Right lobe of liver (tissue), 6 donors: ENCODE results near the gene PARP9. TPM values are rescaled to one million over a fixed set of nuclear protein-coding genes. Genes with fewer than 3 reads are reported as not detected.

Experiments used
- ATAC-seq, 4 donors: fragments of 200-7000 bp; cut with Tn5 transposase; one replicate each; pipeline ENCODE4 v1.9.1; 2020; ENCODE audit warnings: mild to moderate bottlenecking in 4 of 4, moderate library complexity in 4 of 4
- DNase-seq, 3 donors: peaks; one replicate each; pipeline ENCODE4 v3.0.0-alpha.2; 2020
- H3K27ac ChIP-seq, 3 donors: fragments of 200-600 bp; one replicate each; pipeline ENCODE4 v1.8.0; 2022
- H3K27me3 ChIP-seq, 2 donors: fragments of 200-600 bp; one replicate each; pipeline ENCODE4 v1.8.0; 2022
- H3K36me3 ChIP-seq, 4 donors: fragments of 200-600 bp; sonication (generic) in 1 of 4; one replicate each; pipeline versions ENCODE4 v1.5.1 to v1.8.0; 2017 to 2022; ENCODE audit warnings: control low read depth in 1 of 4
- H3K4me1 ChIP-seq, 4 donors: fragments of 200-600 bp; sonication (generic) in 1 of 4; one replicate each; pipeline versions ENCODE4 v1.5.1 to v1.8.0; 2017 to 2022; ENCODE audit warnings: control low read depth in 1 of 4
- H3K4me3 ChIP-seq, 3 donors: fragments of 200-600 bp; one replicate each; pipeline ENCODE4 v1.8.0; 2022
- H3K9me3 ChIP-seq, 4 donors: fragments of 200-600 bp; sonication (generic) in 1 of 4; one replicate each; pipeline versions ENCODE4 v1.5.1 to v1.8.0; 2017 to 2022; ENCODE audit warnings: control low read depth in 1 of 4
- CTCF ChIP-seq, 4 donors: fragments of 200-600 bp in 3 of 4; fragments of 450-650 bp in 1 of 4; IDR thresholded peaks; one replicate each; pipeline versions ENCODE4 v1.5.1 to v1.8.0; 2016 to 2022; ENCODE audit warnings: antibody characterized with exemption in 4 of 4, mild to moderate bottlenecking in 2 of 4
- POLR2A ChIP-seq: fragments of 450-650 bp; IDR thresholded peaks from one replicate; pipeline ENCODE4 v1.6.1; 2017; ENCODE audit warnings: antibody characterized with exemption, mild to moderate bottlenecking
- WGBS: methylation state at CpG from one replicate; pipeline ENCODE4 v1.1.6; 2018; ENCODE audit warnings: low coverage, low lambda C conversion rate; ENCODE audit not compliant: insufficient coverage; ENCODE audit errors: missing lambda C conversion rate; 5-methylcytosine and 5-hydroxymethylcytosine counted together
- intact Hi-C, 2 donors: fragments of 100-400 bp; cut with DNase I; formaldehyde crosslinking; loops; one replicate each; pipeline versions ENCODE4 v1.11.2 to v1.14.1; 2022
- total RNA-seq, 6 experiments: library from RNA; depleted of rRNA in 2 of 6; stranded (reverse); fragments of >200 nt in 2 of 6; fragmentation: NEBNext Ultra II Directional in 3 of 6; extraction: Animal tissue kit (Norgen Biotek cat#: 25700) in 3 of 6; gene quantifications; one replicate each; pipeline versions ENCODE4 v1.1.0 to v1.2.4, GENCODE V29; 2016 to 2023
- donor health status: DM: no; HTN: yes; CAD: no.
- donor health status: DM: no; HTN: no; CAD: no.
- donor health status: DM: no; HTN: no; CAD: no.
- donor health status: DM: no; HTN: yes; CAD: no.
- donor health status: DM: no; HTN: yes; CAD: no.

Gene PARP9
- total RNA-seq, 6 experiments from 2014 or later, result 35.5 to 64.7 (median 42.5) TPM

- no peak overlapping the region for H3K27ac ChIP-seq
- DNase-seq (no peak), ATAC-seq (no peak)
- H3K4me1 ChIP-seq, result no peaks in the 10 kb centered on the region
- TF ChIP-seq CTCF (IDR thresholded peaks at IDR 0.05) (no peak), POLR2A (no peak)
- intact Hi-C loops, result no loop called here
- H3K27me3 ChIP-seq, result no peaks in the 10 kb centered on the region
- peaks cover 0 to 24% (median 5%) of the 10 kb centered on the region in 4 donors for H3K36me3 ChIP-seq
- no peaks in the 10 kb centered on the region for H3K9me3 ChIP-seq
- no peak overlapping the region for H3K4me3 ChIP-seq
- 75% methylated on average over 2 of the region's 2 CpGs for WGBS
These were observed 67.6 kb downstream of the PARP9 start for GRCh38 chr3:122496508-122496907.

- WGBS, result 78% methylated on average over 3 of the region's 3 CpGs
- no peak for TF ChIP-seq CTCF (IDR thresholded peaks at IDR 0.05)
- no peak overlapping the region for H3K4me3 ChIP-seq
- H3K4me1 ChIP-seq, result peaks cover 0 to 5% (median 0%) of the 10 kb centered on the region in 4 donors
- H3K27ac ChIP-seq, result no peak overlapping the region
- ATAC-seq, result no peak
- H3K27me3 ChIP-seq, result no peaks in the 10 kb centered on the region
- peaks cover 0 to 24% (median 5%) of the 10 kb centered on the region in 4 donors for H3K36me3 ChIP-seq
- H3K9me3 ChIP-seq, result no peaks in the 10 kb centered on the region
- DNase-seq, result no peak
- intact Hi-C loops, result no loop called here
These were observed 70.8 kb downstream of the PARP9 start for GRCh38 chr3:122493296-122493695.

GRCh38 chr3:122488262-122488973 is 75.7 kb downstream of the PARP9 start:
- intact Hi-C loops, result no loop called here
- ATAC-seq, result no peak
- Histone ChIP-seq H3K27me3 (no peaks in the 10 kb centered on the region), H3K36me3 (no peaks in the 10 kb centered on the region), H3K27ac (no peak overlapping the region), H3K4me1 (peaks cover 0 to 5% (median 0%) of the 10 kb centered on the region in 4 donors), H3K4me3 (no peak overlapping the region), H3K9me3 (no peaks in the 10 kb centered on the region)
- no peak for DNase-seq
- TF ChIP-seq POLR2A (no peak), CTCF (IDR thresholded peaks at IDR 0.05) (no peak)
- 77% methylated on average over 6 of the region's 7 CpGs for WGBS

- Histone ChIP-seq H3K9me3 (no peaks in the 10 kb centered on the region), H3K4me1 (no peaks in the 10 kb centered on the region), H3K36me3 (no peaks in the 10 kb centered on the region), H3K4me3 (no peak overlapping the region), H3K27ac (no peak overlapping the region), H3K27me3 (no peaks in the 10 kb centered on the region)
- ATAC-seq (peak in 1 of 4 donors; percentile 24), DNase-seq (no peak)
- 94% methylated on average over 5 of the region's 5 CpGs for WGBS
- TF ChIP-seq CTCF (IDR thresholded peaks at IDR 0.05) (no peak), POLR2A (no peak)
- intact Hi-C loops, result no loop called here
These were observed 79.1 kb downstream of the PARP9 start for GRCh38 chr3:122484985-122485384.
